ENCODE data around the gene UBE2E1.

UBE2E1 gene

DNA sequence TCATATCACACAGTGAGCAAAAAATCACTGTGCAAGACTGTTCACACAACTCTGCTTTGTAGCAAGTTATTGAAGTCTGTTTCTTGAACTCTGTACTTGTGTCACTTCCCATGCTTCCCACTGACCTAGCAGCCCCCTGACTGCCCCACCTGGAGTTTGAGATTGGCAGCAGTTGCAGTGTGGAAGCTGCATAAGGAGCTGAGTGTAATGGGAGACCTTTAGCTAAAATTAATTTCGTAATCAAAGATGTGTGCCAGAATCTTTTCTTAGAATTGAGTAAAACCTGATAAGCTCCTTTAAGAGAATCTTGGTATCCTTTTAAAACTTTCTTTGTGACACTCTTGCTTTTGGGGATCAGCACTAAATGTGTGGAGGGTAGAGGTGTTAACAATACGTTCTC is 68.2 kb downstream of the UBE2E1 start:
- H3K27me3 ChIP-seq (ENCODE audit: insufficient read depth, low read length): no peaks in the 10 kb centered on the region
- H3K4me1 ChIP-seq (ENCODE audit: insufficient read depth, low read length, severe bottlenecking): no peaks in the 10 kb centered on the region
- no peaks in the 10 kb centered on the region for H3K9me2 ChIP-seq (ENCODE audit: low read depth, low read length)
- H2AFZ ChIP-seq (ENCODE audit: low read length): no peak overlapping the region
- peaks cover 2% of the 10 kb centered on the region; the same call in 1 of the 2 replicates for H4K20me1 ChIP-seq (ENCODE audit: insufficient read depth, low read length)
- H3K36me3 ChIP-seq (ENCODE audit: insufficient read depth, low read length): no peaks in the 10 kb centered on the region; the same call in 1 of the 2 replicates
- H3F3A ChIP-seq (ENCODE audit: insufficient read depth, low read length): no peaks in the 10 kb centered on the region
- H3K4me2 ChIP-seq (ENCODE audit: low read length): no peak overlapping the region
- no peak overlapping the region for H3K9ac ChIP-seq (ENCODE audit: low read length)
- peaks cover 6% of the 10 kb centered on the region; the same call in 1 of the 2 replicates for H3K79me2 ChIP-seq (ENCODE audit: insufficient read depth, low read length)
- TF ChIP-seq, protein P1, sequence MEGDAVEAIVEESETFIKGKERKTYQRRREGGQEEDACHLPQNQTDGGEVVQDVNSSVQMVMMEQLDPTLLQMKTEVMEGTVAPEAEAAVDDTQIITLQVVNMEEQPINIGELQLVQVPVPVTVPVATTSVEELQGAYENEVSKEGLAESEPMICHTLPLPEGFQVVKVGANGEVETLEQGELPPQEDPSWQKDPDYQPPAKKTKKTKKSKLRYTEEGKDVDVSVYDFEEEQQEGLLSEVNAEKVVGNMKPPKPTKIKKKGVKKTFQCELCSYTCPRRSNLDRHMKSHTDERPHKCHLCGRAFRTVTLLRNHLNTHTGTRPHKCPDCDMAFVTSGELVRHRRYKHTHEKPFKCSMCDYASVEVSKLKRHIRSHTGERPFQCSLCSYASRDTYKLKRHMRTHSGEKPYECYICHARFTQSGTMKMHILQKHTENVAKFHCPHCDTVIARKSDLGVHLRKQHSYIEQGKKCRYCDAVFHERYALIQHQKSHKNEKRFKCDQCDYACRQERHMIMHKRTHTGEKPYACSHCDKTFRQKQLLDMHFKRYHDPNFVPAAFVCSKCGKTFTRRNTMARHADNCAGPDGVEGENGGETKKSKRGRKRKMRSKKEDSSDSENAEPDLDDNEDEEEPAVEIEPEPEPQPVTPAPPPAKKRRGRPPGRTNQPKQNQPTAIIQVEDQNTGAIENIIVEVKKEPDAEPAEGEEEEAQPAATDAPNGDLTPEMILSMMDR (IDR thresholded peaks at IDR 0.05; ENCODE audit: low read length): no peak
- TF ChIP-seq EZH2 (IDR thresholded peaks at IDR 0.05; ENCODE audit: borderline replicate concordance, low read length): no peak
- no peaks in the 10 kb centered on the region for H3K9me3 ChIP-seq (ENCODE audit: low read length)
- H3K4me3 ChIP-seq (ENCODE audit: low read depth, low read length, poor library complexity, severe bottlenecking): no peak overlapping the region
- H3K27ac ChIP-seq (ENCODE audit: low read depth, low read length, poor library complexity, severe bottlenecking): no peak overlapping the region

DNA sequence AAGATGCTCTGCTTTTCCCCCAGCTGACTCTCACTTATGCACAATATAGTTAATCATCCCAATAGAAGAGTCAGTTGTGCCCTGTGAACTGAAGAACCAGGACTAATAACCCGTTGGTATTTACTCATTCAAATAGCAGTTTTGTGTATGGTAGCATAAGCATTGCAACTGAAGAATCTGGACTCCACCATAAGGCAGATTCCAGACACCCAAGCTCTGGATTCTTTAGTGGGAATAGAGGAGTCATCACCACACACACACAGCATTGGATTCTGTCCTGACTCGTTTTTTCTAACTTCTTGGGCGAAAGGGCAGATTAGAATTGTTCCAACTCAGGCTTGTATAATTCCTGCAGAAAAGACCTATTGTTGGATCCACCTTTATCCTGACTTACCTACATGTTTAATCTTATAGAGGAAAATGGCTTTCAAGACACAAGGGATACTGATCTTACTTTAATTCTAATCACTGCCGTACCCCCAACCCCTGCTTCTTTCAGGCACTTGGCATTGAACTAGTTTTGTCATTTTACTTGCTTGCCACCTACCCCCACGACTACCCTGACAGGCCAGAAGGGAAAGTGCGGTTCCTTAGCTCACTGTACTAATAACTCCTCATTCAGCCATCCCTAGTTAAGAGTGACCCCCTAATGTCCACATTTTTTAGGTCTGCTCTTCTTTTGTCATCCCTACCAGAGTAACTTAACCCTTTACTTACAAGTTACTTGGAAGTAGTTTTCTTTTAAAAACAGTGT is 68.8 kb downstream of the UBE2E1 start:
- Histone ChIP-seq H3K4me3 (ENCODE audit: low read depth, low read length, poor library complexity, severe bottlenecking) (no peak overlapping the region), H3K4me2 (ENCODE audit: low read length) (no peak overlapping the region), H2AFZ (ENCODE audit: low read length) (no peak overlapping the region), H3K27me3 (ENCODE audit: insufficient read depth, low read length) (no peaks in the 10 kb centered on the region), H3K36me3 (ENCODE audit: insufficient read depth, low read length) (no peaks in the 10 kb centered on the region; the same call in 1 of the 2 replicates), H3K9me3 (ENCODE audit: low read length) (no peaks in the 10 kb centered on the region), H3K4me1 (ENCODE audit: insufficient read depth, low read length, severe bottlenecking) (no peaks in the 10 kb centered on the region), H3K79me2 (ENCODE audit: insufficient read depth, low read length) (0 out of 2 replicates have a peak, but pooled peaks cover 3% of the 10 kb centered on the region), H3K9ac (ENCODE audit: low read length) (no peak overlapping the region), H3K9me2 (ENCODE audit: low read depth, low read length) (no peaks in the 10 kb centered on the region), H3K27ac (ENCODE audit: low read depth, low read length, poor library complexity, severe bottlenecking) (no peak overlapping the region), H3F3A (ENCODE audit: insufficient read depth, low read length) (no peaks in the 10 kb centered on the region), H4K20me1 (ENCODE audit: insufficient read depth, low read length) (peaks cover 2% of the 10 kb centered on the region; the same call in 1 of the 2 replicates)
- TF ChIP-seq EZH2 (IDR thresholded peaks at IDR 0.05; ENCODE audit: borderline replicate concordance, low read length): no peak
- TF ChIP-seq, protein P1 (IDR thresholded peaks at IDR 0.05; ENCODE audit: low read length): no peak

DNA sequence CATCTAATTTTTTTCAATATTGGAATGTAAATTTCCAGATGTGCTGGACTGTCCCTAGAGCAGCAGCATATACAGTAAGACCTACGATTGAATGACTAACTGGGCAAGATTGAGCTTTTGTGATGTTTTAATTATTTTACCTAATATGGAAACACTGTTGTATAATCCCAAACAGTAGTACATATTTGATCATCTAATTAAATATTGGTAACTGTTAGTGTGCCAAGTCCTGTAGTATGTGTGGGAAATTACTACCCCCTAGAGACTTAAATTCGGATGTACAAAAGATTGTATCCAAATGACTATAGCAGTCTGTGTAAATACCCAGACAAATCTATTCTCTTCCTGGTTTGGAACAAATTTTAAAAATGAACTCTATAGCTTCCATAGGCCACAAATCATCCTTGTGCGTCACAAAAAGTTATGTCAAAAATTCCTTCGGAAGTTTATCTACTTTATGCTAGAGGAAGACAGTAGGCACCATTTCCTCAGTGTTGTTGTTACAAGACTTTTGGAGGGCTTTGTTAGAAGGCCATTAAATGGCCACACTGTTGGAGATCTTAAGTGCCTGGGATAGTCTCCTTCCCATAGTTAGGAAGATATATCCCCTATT is 69.5 kb downstream of the UBE2E1 start:
- H3K4me3 ChIP-seq (ENCODE audit: low read depth, low read length, poor library complexity, severe bottlenecking): no peak overlapping the region
- H3K4me1 ChIP-seq (ENCODE audit: insufficient read depth, low read length, severe bottlenecking): no peaks in the 10 kb centered on the region
- peaks cover 2% of the 10 kb centered on the region; the same call in 1 of the 2 replicates for H4K20me1 ChIP-seq (ENCODE audit: insufficient read depth, low read length)
- no peak overlapping the region for H3K4me2 ChIP-seq (ENCODE audit: low read length)
- 0 out of 2 replicates have a peak, but pooled peaks cover 3% of the 10 kb centered on the region for H3K79me2 ChIP-seq (ENCODE audit: insufficient read depth, low read length)
- H3F3A ChIP-seq (ENCODE audit: insufficient read depth, low read length): no peaks in the 10 kb centered on the region
- H3K9me2 ChIP-seq (ENCODE audit: low read depth, low read length): no peaks in the 10 kb centered on the region
- no peak overlapping the region for H2AFZ ChIP-seq (ENCODE audit: low read length)
- no peak overlapping the region for H3K9ac ChIP-seq (ENCODE audit: low read length)
- H3K36me3 ChIP-seq (ENCODE audit: insufficient read depth, low read length): no peaks in the 10 kb centered on the region; the same call in 1 of the 2 replicates
- H3K9me3 ChIP-seq (ENCODE audit: low read length): no peaks in the 10 kb centered on the region
- no peak overlapping the region for H3K27ac ChIP-seq (ENCODE audit: low read depth, low read length, poor library complexity, severe bottlenecking)
- no peaks in the 10 kb centered on the region for H3K27me3 ChIP-seq (ENCODE audit: insufficient read depth, low read length)
- TF ChIP-seq, protein P1 (IDR thresholded peaks at IDR 0.05; ENCODE audit: low read length): no peak; the same call in 1 of the 2 replicates
- TF ChIP-seq EZH2 (IDR thresholded peaks at IDR 0.05; ENCODE audit: borderline replicate concordance, low read length): no peak
